ENCODE results near the gene MAZ. TPM values are rescaled to one million over a fixed set of nuclear protein-coding genes. Genes with fewer than 3 reads are reported as not detected.

Gene MAZ
- total and polyA plus RNA-seq, 2 of the 13 experiments (the other 11 are each of a cell fraction or from before 2014, with no cell fraction given): 203 to 277 TPM

GRCh38 chr16:29761882-29762281, 44.4 kb upstream of the MAZ start:
- no TSS peak for BruUV-seq (replicated peaks)
- ATAC-seq: no peak
- POLR2A ChIA-PET: interaction anchor here (0.6 kb wide), 1 partner anchor 45 kb away, joined by 3 read pairs; the partner anchor contains the start of gene MAZ

More at GRCh38 chr16:29761882-29762281, 44.4 kb upstream of the MAZ start:
- FAIRE-seq: no peak
- no peak for TF ChIP-seq SETDB1 (CRISPR knock-in tag; IDR thresholded peaks at IDR 0.05; ENCODE audit: borderline replicate concordance)
- no peak for TF ChIP-seq TCF7L2 (IDR thresholded peaks at IDR 0.05; ENCODE audit: low read depth, low read length)
- no peak for TF ChIP-seq PLRG1 (conservative IDR thresholded peaks at IDR 0.05)
- no peak for TF ChIP-seq PRPF4 (IDR thresholded peaks at IDR 0.05; ENCODE audit: low read depth, low read length, poor library complexity, severe bottlenecking)
- TF ChIP-seq NFAT5 (CRISPR knock-in tag; IDR thresholded peaks at IDR 0.05): no peak
- 0 out of 2 replicates have a peak, but pooled peaks have one; percentile 22 for TF ChIP-seq BCL6 (CRISPR knock-in tag; IDR thresholded peaks at IDR 0.05)
- no peak for TF ChIP-seq DNMT1 (CRISPR knock-in tag; IDR thresholded peaks at IDR 0.05)
- H3K27me3 ChIP-seq (ENCODE audit: control insufficient read depth in 1 of 2, insufficient read depth in 2 of 2, low read length in 2 of 2): no peaks in the 10 kb centered on the region
- no peaks in the 10 kb centered on the region for H3K9me3 ChIP-seq (ENCODE audit: low read length)
- DNase-seq (ENCODE audit: low spot score): no peak
- no peak overlapping the region for H3K27ac ChIP-seq (ENCODE audit: extremely low read length, insufficient read depth, low read length)
- CTCF ChIA-PET (ENCODE audit: low intra/inter-chr PET ratio, low total read pairs): no interaction called here
- no peaks in the 10 kb centered on the region for H3K79me2 ChIP-seq (ENCODE audit: insufficient read depth, low read length)
- no peak overlapping the region for H2AFZ ChIP-seq (ENCODE audit: low read length)
- no peaks in the 10 kb centered on the region for H4K20me1 ChIP-seq (ENCODE audit: insufficient read depth, low read length)
- 72% methylated on average over 6 of the region's 6 CpGs for WGBS (ENCODE audit: low lambda C conversion rate)
- H3K4me3 ChIP-seq (replicated peaks in 1 of 3; ENCODE audit: insufficient read depth in 1 of 3, low read depth in 2 of 3, low read length in 3 of 3): no peak overlapping the region
- in situ Hi-C loops (cut with HindIII; ENCODE audit: extremely low pct_ligation_motif_present, low pct_unique_long_range_greater_than_20kb): no loop called here
- H3K4me1 ChIP-seq (ENCODE audit: insufficient read depth, low read length): peaks cover 96% of the 10 kb centered on the region
- H3K36me3 ChIP-seq (replicated peaks in 1 of 2; ENCODE audit: control insufficient read depth in 1 of 2, insufficient read depth in 2 of 2, low read length in 2 of 2): no peaks in the 10 kb centered on the region
- no peak overlapping the region for H3K9ac ChIP-seq (ENCODE audit: insufficient read depth, low read depth, low read length)
- intact Hi-C loops (cut with micrococcal nuclease; ENCODE audit: unreplicated experiment): no loop called here
- no peak overlapping the region for H3K4me2 ChIP-seq (ENCODE audit: low read depth, low read length)

All from HepG2 (cell line).